Measurements from ENCODE around the gene ABHD10.

ABHD10 gene

GRCh38 chr3:112012205-112012992 lies 33.6 kb downstream of the ABHD10 start:
- Histone ChIP-seq H3K4me1 (ENCODE audit: control insufficient read depth, low read depth, low read length) (peaks cover 2% of the 10 kb centered on the region), H3K27me3 (ENCODE audit: insufficient read depth, low read length, poor library complexity) (no peaks in the 10 kb centered on the region), H3K79me2 (ENCODE audit: control insufficient read depth, insufficient read depth, low read length) (no peaks in the 10 kb centered on the region), H3K27ac (ENCODE audit: low read depth, low read length) (no peak overlapping the region), H3K23ac (ENCODE audit: low read length) (no peak overlapping the region), H2BK15ac (replicated peaks; ENCODE audit: low read depth) (no peak overlapping the region), H3K79me1 (ENCODE audit: low read length) (no peaks in the 10 kb centered on the region), H3K4me2 (ENCODE audit: low read length) (no peak overlapping the region), H2BK5ac (ENCODE audit: low read length) (no peak overlapping the region), H2BK120ac (ENCODE audit: low read depth, low read length) (no peak overlapping the region), H2AK5ac (ENCODE audit: low read length) (no peak overlapping the region), H3K56ac (ENCODE audit: low read length) (no peak overlapping the region), H3K4ac (ENCODE audit: low read depth, low read length) (no peak overlapping the region), H3K4me3 (ENCODE audit: low read length) (no peak overlapping the region), H4K8ac (ENCODE audit: low read depth, low read length) (no peak overlapping the region), H4K5ac (ENCODE audit: low read length) (no peak overlapping the region), H3K18ac (ENCODE audit: low read length) (no peak overlapping the region), H3K36me3 (ENCODE audit: control insufficient read depth, insufficient read depth, low read length) (no peaks in the 10 kb centered on the region), H3K9ac (ENCODE audit: low read length) (no peak overlapping the region)
- no CpG with 5 or more reads among the region's 6 CpGs for WGBS (ENCODE audit: extremely low coverage, insufficient coverage, low lambda C conversion rate)
- DNase-seq: no peak

DNA sequence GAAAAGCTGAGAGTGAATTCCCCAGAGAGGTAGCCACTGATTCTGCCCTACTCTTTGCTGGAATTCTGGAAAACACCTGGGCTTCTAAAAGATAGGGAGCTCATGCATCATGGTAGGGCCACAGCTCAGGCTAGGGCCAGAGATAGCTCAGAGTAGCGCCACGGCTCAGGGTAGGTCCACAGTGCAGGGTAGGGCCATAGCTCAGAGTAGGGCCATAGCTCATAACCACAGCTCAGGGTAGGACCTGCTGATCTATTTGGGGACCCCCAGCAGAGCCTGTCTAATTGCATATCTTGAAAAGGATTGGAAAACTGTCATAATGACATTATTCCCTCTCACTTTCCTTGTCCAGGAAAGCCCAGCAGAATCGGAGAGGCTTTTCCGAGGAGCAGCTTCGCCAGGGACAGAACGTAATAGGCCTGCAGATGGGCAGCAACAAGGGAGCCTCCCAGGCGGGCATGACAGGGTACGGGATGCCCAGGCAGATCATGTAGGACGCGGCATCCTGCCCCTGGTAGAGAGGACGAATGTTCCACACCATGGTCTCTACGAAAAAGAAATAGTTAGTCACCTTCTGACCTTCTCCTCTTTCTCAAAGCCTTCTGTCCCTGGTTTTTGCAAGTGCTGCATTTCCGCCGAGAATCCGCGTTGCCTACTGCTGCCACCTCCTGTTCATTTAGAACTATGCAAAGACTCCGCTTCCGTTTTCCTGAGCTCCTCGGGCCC lies 34.4 kb downstream of the ABHD10 start:
- H3K79me2 ChIP-seq (ENCODE audit: control insufficient read depth, insufficient read depth, low read length): no peaks in the 10 kb centered on the region
- H2BK15ac ChIP-seq (replicated peaks; ENCODE audit: low read depth): no peak overlapping the region
- no peak overlapping the region for H3K4me3 ChIP-seq (ENCODE audit: low read length)
- H2AK5ac ChIP-seq (ENCODE audit: low read length): no peak overlapping the region
- H3K18ac ChIP-seq (ENCODE audit: low read length): no peak overlapping the region
- no peak overlapping the region for H3K4ac ChIP-seq (ENCODE audit: low read depth, low read length)
- no peak overlapping the region for H4K8ac ChIP-seq (ENCODE audit: low read depth, low read length)
- H2BK5ac ChIP-seq (ENCODE audit: low read length): no peak overlapping the region
- H3K79me1 ChIP-seq (ENCODE audit: low read length): no peaks in the 10 kb centered on the region
- no peak overlapping the region for H3K27ac ChIP-seq (ENCODE audit: low read depth, low read length)
- no CpG with 5 or more reads among the region's 19 CpGs for WGBS (ENCODE audit: extremely low coverage, insufficient coverage, low lambda C conversion rate)
- H3K36me3 ChIP-seq (ENCODE audit: control insufficient read depth, insufficient read depth, low read length): no peaks in the 10 kb centered on the region
- no peaks in the 10 kb centered on the region for H3K27me3 ChIP-seq (ENCODE audit: insufficient read depth, low read length, poor library complexity)
- H4K5ac ChIP-seq (ENCODE audit: low read length): no peak overlapping the region
- no peak overlapping the region for H3K4me2 ChIP-seq (ENCODE audit: low read length)
- DNase-seq: peak; percentile 80
- no peak overlapping the region for H3K9ac ChIP-seq (ENCODE audit: low read length)
- H3K23ac ChIP-seq (ENCODE audit: low read length): no peak overlapping the region
- H3K56ac ChIP-seq (ENCODE audit: low read length): no peak overlapping the region
- H3K4me1 ChIP-seq (ENCODE audit: control insufficient read depth, low read depth, low read length): peaks cover 2% of the 10 kb centered on the region
- no peak overlapping the region for H2BK120ac ChIP-seq (ENCODE audit: low read depth, low read length)

DNA sequence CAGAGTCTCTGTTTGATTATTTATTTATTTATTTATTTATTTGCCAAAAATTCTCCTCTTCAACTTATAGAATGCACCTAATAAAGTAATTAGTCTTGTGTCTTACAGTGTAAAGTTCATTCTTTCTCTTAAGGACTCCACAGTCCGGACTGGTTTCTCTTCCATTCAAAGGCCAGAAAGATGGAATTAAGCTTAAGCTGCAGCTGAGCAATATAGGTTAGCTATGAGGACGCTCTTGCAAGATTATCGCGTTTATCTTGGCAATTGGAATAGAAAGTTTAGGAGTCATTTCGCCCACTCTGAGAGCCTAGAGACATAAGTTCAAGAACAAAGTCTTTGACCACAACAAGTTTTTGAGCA lies 34.9 kb downstream of the ABHD10 start:
- Histone ChIP-seq H3K4ac (ENCODE audit: low read depth, low read length) (no peak overlapping the region), H3K9ac (ENCODE audit: low read length) (no peak overlapping the region), H2BK5ac (ENCODE audit: low read length) (no peak overlapping the region), H3K27me3 (ENCODE audit: insufficient read depth, low read length, poor library complexity) (no peaks in the 10 kb centered on the region), H3K4me2 (ENCODE audit: low read length) (no peak overlapping the region), H3K4me1 (ENCODE audit: control insufficient read depth, low read depth, low read length) (peaks cover 2% of the 10 kb centered on the region), H3K23ac (ENCODE audit: low read length) (no peak overlapping the region), H3K56ac (ENCODE audit: low read length) (no peak overlapping the region), H3K27ac (ENCODE audit: low read depth, low read length) (no peak overlapping the region), H2BK15ac (replicated peaks; ENCODE audit: low read depth) (no peak overlapping the region), H2BK120ac (ENCODE audit: low read depth, low read length) (no peak overlapping the region), H2AK5ac (ENCODE audit: low read length) (no peak overlapping the region), H4K8ac (ENCODE audit: low read depth, low read length) (no peak overlapping the region), H3K79me2 (ENCODE audit: control insufficient read depth, insufficient read depth, low read length) (no peaks in the 10 kb centered on the region), H3K36me3 (ENCODE audit: control insufficient read depth, insufficient read depth, low read length) (no peaks in the 10 kb centered on the region), H3K79me1 (ENCODE audit: low read length) (no peaks in the 10 kb centered on the region), H3K18ac (ENCODE audit: low read length) (no peak overlapping the region), H3K4me3 (ENCODE audit: low read length) (no peak overlapping the region), H4K5ac (ENCODE audit: low read length) (no peak overlapping the region)
- no peak for DNase-seq
- no CpG with 5 or more reads among the region's 5 CpGs for WGBS (ENCODE audit: extremely low coverage, insufficient coverage, low lambda C conversion rate)

- no peak for DNase-seq
- Histone ChIP-seq H3K9ac (ENCODE audit: low read length) (no peak overlapping the region), H3K56ac (ENCODE audit: low read length) (no peak overlapping the region), H2BK15ac (replicated peaks; ENCODE audit: low read depth) (no peak overlapping the region), H3K79me1 (ENCODE audit: low read length) (no peaks in the 10 kb centered on the region), H3K27ac (ENCODE audit: low read depth, low read length) (no peak overlapping the region), H4K5ac (ENCODE audit: low read length) (no peak overlapping the region), H3K4me2 (ENCODE audit: low read length) (no peak overlapping the region), H3K79me2 (ENCODE audit: control insufficient read depth, insufficient read depth, low read length) (no peaks in the 10 kb centered on the region), H3K23ac (ENCODE audit: low read length) (no peak overlapping the region), H4K8ac (ENCODE audit: low read depth, low read length) (no peak overlapping the region), H3K4me1 (ENCODE audit: control insufficient read depth, low read depth, low read length) (peaks cover 2% of the 10 kb centered on the region), H3K36me3 (ENCODE audit: control insufficient read depth, insufficient read depth, low read length) (no peaks in the 10 kb centered on the region), H2AK5ac (ENCODE audit: low read length) (no peak overlapping the region), H2BK5ac (ENCODE audit: low read length) (no peak overlapping the region), H2BK120ac (ENCODE audit: low read depth, low read length) (no peak overlapping the region), H3K4ac (ENCODE audit: low read depth, low read length) (no peak overlapping the region), H3K18ac (ENCODE audit: low read length) (no peak overlapping the region), H3K27me3 (ENCODE audit: insufficient read depth, low read length, poor library complexity) (no peaks in the 10 kb centered on the region), H3K4me3 (ENCODE audit: low read length) (no peak overlapping the region)
Observed at GRCh38 chr3:112017091-112017490, 38.3 kb downstream of the ABHD10 start.

DNA sequence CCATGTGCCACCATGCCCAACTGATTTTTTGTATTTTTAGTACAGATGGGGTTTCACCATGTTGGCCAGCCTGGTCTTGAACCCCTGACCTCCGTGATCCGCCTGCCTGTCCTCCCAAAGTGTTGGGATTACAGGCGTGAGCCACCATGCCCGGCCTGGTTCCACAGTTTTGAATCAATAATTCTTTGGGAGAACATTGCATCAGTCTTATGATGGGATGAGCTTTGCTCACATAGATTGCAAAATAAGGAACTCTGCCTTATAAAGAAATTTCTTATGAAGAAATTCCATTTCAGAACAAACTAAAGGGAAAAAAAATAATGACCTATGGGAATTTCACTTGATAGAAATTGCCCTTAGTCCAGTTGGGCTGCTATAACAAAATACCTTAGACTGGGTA lies 39.9 kb downstream of the ABHD10 start:
- no peak overlapping the region for H2BK5ac ChIP-seq (ENCODE audit: low read length)
- no peak overlapping the region for H3K9ac ChIP-seq (ENCODE audit: low read length)
- DNase-seq: no peak
- no peak overlapping the region for H3K4me3 ChIP-seq (ENCODE audit: low read length)
- no peak overlapping the region for H2BK120ac ChIP-seq (ENCODE audit: low read depth, low read length)
- no peak overlapping the region for H3K18ac ChIP-seq (ENCODE audit: low read length)
- H3K79me2 ChIP-seq (ENCODE audit: control insufficient read depth, insufficient read depth, low read length): no peaks in the 10 kb centered on the region
- H4K5ac ChIP-seq (ENCODE audit: low read length): no peak overlapping the region
- H2AK5ac ChIP-seq (ENCODE audit: low read length): no peak overlapping the region
- H3K36me3 ChIP-seq (ENCODE audit: control insufficient read depth, insufficient read depth, low read length): no peaks in the 10 kb centered on the region
- no peaks in the 10 kb centered on the region for H3K27me3 ChIP-seq (ENCODE audit: insufficient read depth, low read length, poor library complexity)
- no CpG with 5 or more reads among the region's 4 CpGs for WGBS (ENCODE audit: extremely low coverage, insufficient coverage, low lambda C conversion rate)
- no peak overlapping the region for H3K4me2 ChIP-seq (ENCODE audit: low read length)
- no peak overlapping the region for H3K23ac ChIP-seq (ENCODE audit: low read length)
- H3K4ac ChIP-seq (ENCODE audit: low read depth, low read length): no peak overlapping the region
- H2BK15ac ChIP-seq (replicated peaks; ENCODE audit: low read depth): no peak overlapping the region
- no peak overlapping the region for H3K27ac ChIP-seq (ENCODE audit: low read depth, low read length)
- peaks cover 2% of the 10 kb centered on the region for H3K4me1 ChIP-seq (ENCODE audit: control insufficient read depth, low read depth, low read length)
- no peaks in the 10 kb centered on the region for H3K79me1 ChIP-seq (ENCODE audit: low read length)
- H4K8ac ChIP-seq (ENCODE audit: low read depth, low read length): no peak overlapping the region
- no peak overlapping the region for H3K56ac ChIP-seq (ENCODE audit: low read length)
